ENCODE data around the gene HEXIM1.
A peak's percentile ranks its signal among the peaks of the same experiment; 100 is the strongest.

GRCh38 chr17:45197555-45198334, 49.5 kb downstream of the HEXIM1 start:
- peak in 2 of 3 donors; percentile 32 to 97 for TF ChIP-seq CTCF (IDR thresholded peaks at IDR 0.05)
- TF ChIP-seq POLR2A (IDR thresholded peaks at IDR 0.05) = no peak

All from lower leg skin (tissue), 3 donors.